Measurements from ENCODE around the gene GRK4. TPM values are rescaled to one million over a fixed set of nuclear protein-coding genes. Genes with fewer than 3 reads are reported as not detected.

Gene GRK4
- total RNA-seq: 1.5 and 2.3 TPM in 2 replicates
- 0.96 TPM for total RNA-seq (2013)
- 0.73 and 0.92 TPM in 2 replicates for polyA plus RNA-seq
- 1.1 and 1.3 TPM in 2 replicates for polyA minus RNA-seq

DNA sequence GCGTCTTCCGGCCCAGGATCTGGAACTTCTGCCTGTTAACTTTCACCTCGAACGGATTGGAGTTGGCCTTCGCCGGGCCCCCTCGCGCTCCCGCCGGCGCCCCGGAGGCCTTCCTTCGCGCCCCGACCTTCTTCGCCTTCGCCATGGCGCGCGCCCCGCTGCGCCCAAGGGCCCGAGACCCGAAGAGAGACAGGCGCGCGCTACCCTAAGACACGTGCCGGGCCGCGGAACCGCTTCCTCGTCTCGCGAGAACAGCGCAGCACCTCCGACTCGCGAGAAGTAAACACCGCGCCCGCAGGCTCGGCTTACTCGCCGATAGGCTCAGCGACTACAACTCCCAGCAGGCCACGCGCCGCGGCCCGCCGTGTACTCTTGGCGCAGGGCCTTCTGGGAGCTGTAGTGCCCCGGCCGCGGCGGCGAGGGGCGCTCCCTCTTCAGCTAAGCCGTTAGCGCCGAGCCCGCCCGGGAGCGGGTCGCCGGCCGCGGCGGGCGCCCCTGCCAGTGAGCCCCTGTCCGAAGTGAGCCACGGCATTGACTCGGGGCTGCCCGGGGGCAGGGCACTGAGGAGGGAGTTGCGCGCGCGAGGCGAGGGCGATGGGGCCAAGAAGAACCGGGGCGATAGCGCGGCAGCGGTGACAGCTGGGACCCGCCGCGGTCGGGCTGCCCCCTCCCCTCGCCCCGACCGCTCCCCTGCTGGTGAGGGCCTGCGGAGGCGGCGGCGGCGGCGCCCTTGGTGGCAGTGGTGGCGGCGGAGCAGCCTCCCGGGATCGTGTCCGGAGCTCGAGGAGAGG lies at the start of gene GRK4, which contains the start of gene NOP14:
Gene GRK4 (plus strand): TSS at position 397 of the 791 bp plus-strand sequence. CDS start 500 bp downstream, outside the sequence.
Gene NOP14 (minus strand): TSS at position 232 of the 791 bp plus-strand sequence. CDS start 87 bp downstream, at position 145.
- Histone ChIP-seq H3K79me2 (ENCODE audit: control insufficient read depth, insufficient read depth, low read length) (peaks cover 38% of the 10 kb centered on the region), H3K27me3 (replicated peaks in 1 of 4; ENCODE audit: control extremely low read depth in 1 of 4, control insufficient read depth in 3 of 4, insufficient read depth in 4 of 4, low read length in 3 of 4) (no peaks in the 10 kb centered on the region), H3K36me3 (replicated peaks in 1 of 2; ENCODE audit: control extremely low read depth in 1 of 2, control insufficient read depth in 1 of 2, extremely low read depth in 1 of 2, insufficient read depth in 2 of 2, low read length in 1 of 2) (peaks cover 0 to 9% of the 10 kb centered on the region in 2 experiments), H3K9ac (ENCODE audit: low read length) (peak within 1 kb of the TSS; percentile 85), H3K27ac (ENCODE audit: low read length in 2 of 2) (peak within 1 kb of the TSS; percentile 78 to 91), H3K4me2 (replicated peaks; ENCODE audit: low read depth, low read length, poor library complexity, severe bottlenecking) (peak within 1 kb of the TSS; percentile 96), H3K9me3 (ENCODE audit: control extremely low read depth in 1 of 3, control insufficient read depth in 2 of 3, insufficient read depth in 1 of 3, low read length in 2 of 3) (no peaks in the 10 kb centered on the region), H3K4me1 (ENCODE audit: control insufficient read depth in 2 of 2, insufficient read depth in 2 of 2, low read length in 2 of 2) (peaks cover 20 to 25% of the 10 kb centered on the region in 2 donors), H2AFZ (ENCODE audit: insufficient read depth, low read depth, low read length, poor library complexity, severe bottlenecking) (peak within 1 kb of the TSS; percentile 97), H4K20me1 (ENCODE audit: control insufficient read depth, insufficient read depth, low read length, poor library complexity, severe bottlenecking) (peaks cover 36% of the 10 kb centered on the region), H3K4me3 (ENCODE audit: control extremely low read depth in 1 of 5, extremely low read depth in 1 of 5, insufficient read depth in 1 of 5, low read depth in 2 of 5, low read length in 4 of 5) (peak within 1 kb of the TSS; percentile 48 to 86 (median 74))
- ChIA-PET CTCF (interaction anchor here (0.5 to 3.7 kb wide), 8 partner anchors 9 to 1612 kb away, joined by 3 to 30 read pairs (median 4); partner anchors contain the start of genes CFAP99, TNIP2 and ZFYVE28), POLR2A (interaction anchor here (0.6 to 1.7 kb wide), 13 partner anchors 10 to 721 kb away, joined by 3 to 6 read pairs (median 4); partner anchors contain the start of genes HAUS3, POLN and RNF4)
- H3K4me1 Mint-ChIP-seq: peaks cover 28% of the 10 kb centered on the region
- no peaks in the 10 kb centered on the region for H3K9me3 Mint-ChIP-seq (ENCODE audit: insufficient read depth)
- no peaks in the 10 kb centered on the region for H3K27me3 Mint-ChIP-seq
- intact Hi-C loops (cut with micrococcal nuclease): loop anchor here (1.0 to 5.0 kb wide), 11 partner anchors 29 to 1106 kb away; partner anchors contain the start of genes CFAP99, HAUS3, HTT and HTT-AS
- H3K27ac Mint-ChIP-seq: peak within 1 kb of the TSS; percentile 96
- TF ChIP-seq, protein P1, sequence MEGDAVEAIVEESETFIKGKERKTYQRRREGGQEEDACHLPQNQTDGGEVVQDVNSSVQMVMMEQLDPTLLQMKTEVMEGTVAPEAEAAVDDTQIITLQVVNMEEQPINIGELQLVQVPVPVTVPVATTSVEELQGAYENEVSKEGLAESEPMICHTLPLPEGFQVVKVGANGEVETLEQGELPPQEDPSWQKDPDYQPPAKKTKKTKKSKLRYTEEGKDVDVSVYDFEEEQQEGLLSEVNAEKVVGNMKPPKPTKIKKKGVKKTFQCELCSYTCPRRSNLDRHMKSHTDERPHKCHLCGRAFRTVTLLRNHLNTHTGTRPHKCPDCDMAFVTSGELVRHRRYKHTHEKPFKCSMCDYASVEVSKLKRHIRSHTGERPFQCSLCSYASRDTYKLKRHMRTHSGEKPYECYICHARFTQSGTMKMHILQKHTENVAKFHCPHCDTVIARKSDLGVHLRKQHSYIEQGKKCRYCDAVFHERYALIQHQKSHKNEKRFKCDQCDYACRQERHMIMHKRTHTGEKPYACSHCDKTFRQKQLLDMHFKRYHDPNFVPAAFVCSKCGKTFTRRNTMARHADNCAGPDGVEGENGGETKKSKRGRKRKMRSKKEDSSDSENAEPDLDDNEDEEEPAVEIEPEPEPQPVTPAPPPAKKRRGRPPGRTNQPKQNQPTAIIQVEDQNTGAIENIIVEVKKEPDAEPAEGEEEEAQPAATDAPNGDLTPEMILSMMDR (IDR thresholded peaks at IDR 0.05): peak; percentile 48
- no peak for TF ChIP-seq EZH2 (IDR thresholded peaks at IDR 0.05; ENCODE audit: borderline replicate concordance, insufficient read depth, low read depth, low read length, poor library complexity, severe bottlenecking)
- peak within 1 kb of the TSS; percentile 96 for H3K4me3 Mint-ChIP-seq
- ATAC-seq (ENCODE audit: low read depth) (peak; percentile 93), DNase-seq (peak; percentile 98)
- WGBS (ENCODE audit: insufficient coverage): under 1% methylated on average over 105 of the region's 105 CpGs
